Neural crest cell (in vitro differentiated cells): ENCODE measurements around the gene PRSS1. TPM values are rescaled to one million over a fixed set of nuclear protein-coding genes. Genes with fewer than 3 reads are reported as not detected.
"Not testable (repeated sequence)": the region's sequence is repeated elsewhere in the genome, so short reads cannot be mapped to it uniquely, and the experiment has no call there.

ENCODE experiments used
- DNase-seq: peaks from one replicate; pipeline ENCODE4 v3.0.0; 2021; ENCODE audit warnings: low read depth, mixed read lengths, low spot score
- H3K27ac Mint-ChIP-seq: one replicate; pipeline ENCODE4 v1.8.0; 2021; ENCODE audit warnings: mild to moderate bottlenecking, mixed read lengths; ENCODE audit not compliant: unreplicated experiment
- H3K27me3 Mint-ChIP-seq: 2 replicates; pipeline ENCODE4 v1.8.0; 2021; ENCODE audit warnings: low read depth, mild to moderate bottlenecking, mixed read lengths
- H3K36me3 Mint-ChIP-seq: 2 replicates; pipeline ENCODE4 v1.8.0; 2021; ENCODE audit warnings: low read depth, mild to moderate bottlenecking, mixed read lengths
- H3K4me1 Mint-ChIP-seq: 2 replicates; pipeline ENCODE4 v1.8.0; 2021; ENCODE audit warnings: mixed read lengths
- H3K4me3 Mint-ChIP-seq: one replicate; pipeline ENCODE4 v1.8.0; 2021; ENCODE audit warnings: mild to moderate bottlenecking, mixed read lengths
- H3K9me3 Mint-ChIP-seq: 2 replicates; pipeline ENCODE4 v1.8.0; 2021; ENCODE audit warnings: mixed read lengths
- total RNA-seq: library from RNA; stranded (reverse); gene quantifications from 2 replicates; pipeline ENCODE4 v1.2.1, GENCODE V29; 2021
- TF ChIP-seq, protein P1 (sequence below): fragments of 200-600 bp; sonication (generic); conservative IDR thresholded peaks from 2 replicates; pipeline ENCODE4 v1.5.0; 2021; ENCODE audit warnings: antibody characterized with exemption, mild to moderate bottlenecking

Gene PRSS1
- total RNA-seq, 1 donor from 2014 or later, result not detected

- H3K27ac Mint-ChIP-seq, result no peak overlapping the region
- TF ChIP-seq, protein P1, sequence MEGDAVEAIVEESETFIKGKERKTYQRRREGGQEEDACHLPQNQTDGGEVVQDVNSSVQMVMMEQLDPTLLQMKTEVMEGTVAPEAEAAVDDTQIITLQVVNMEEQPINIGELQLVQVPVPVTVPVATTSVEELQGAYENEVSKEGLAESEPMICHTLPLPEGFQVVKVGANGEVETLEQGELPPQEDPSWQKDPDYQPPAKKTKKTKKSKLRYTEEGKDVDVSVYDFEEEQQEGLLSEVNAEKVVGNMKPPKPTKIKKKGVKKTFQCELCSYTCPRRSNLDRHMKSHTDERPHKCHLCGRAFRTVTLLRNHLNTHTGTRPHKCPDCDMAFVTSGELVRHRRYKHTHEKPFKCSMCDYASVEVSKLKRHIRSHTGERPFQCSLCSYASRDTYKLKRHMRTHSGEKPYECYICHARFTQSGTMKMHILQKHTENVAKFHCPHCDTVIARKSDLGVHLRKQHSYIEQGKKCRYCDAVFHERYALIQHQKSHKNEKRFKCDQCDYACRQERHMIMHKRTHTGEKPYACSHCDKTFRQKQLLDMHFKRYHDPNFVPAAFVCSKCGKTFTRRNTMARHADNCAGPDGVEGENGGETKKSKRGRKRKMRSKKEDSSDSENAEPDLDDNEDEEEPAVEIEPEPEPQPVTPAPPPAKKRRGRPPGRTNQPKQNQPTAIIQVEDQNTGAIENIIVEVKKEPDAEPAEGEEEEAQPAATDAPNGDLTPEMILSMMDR, result no peak
- no peak for DNase-seq
- no peak overlapping the region for H3K4me3 Mint-ChIP-seq
- no peaks in the 10 kb centered on the region for H3K4me1 Mint-ChIP-seq
- H3K9me3 Mint-ChIP-seq, result no peaks in the 10 kb centered on the region
- no peaks in the 10 kb centered on the region for H3K36me3 Mint-ChIP-seq
- H3K27me3 Mint-ChIP-seq, result peaks cover 36% of the 10 kb centered on the region
Observed at GRCh38 chr7:142739923-142740492, 9.3 kb upstream of the PRSS1 start.

DNA sequence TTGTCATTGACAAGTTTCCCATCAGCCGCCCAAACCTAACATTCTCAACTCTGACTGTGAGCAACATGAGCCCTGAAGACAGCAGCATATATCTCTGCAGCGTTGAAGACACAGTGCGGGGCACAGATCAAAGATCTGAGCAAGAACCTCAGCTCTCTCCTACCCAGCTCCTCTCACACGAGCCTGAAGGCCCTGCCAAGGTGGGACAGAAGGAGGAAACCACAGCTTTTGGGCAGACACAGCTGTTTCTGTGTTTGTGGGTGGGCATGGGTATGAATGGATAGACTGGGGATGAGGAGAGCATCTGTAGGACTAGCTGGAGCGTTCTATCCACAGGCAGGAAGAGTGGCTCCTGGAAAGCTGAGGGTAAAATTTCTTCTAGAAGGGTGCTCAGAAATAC is 8.5 kb upstream of the PRSS1 start:
- no peak for DNase-seq
- no peaks in the 10 kb centered on the region for H3K9me3 Mint-ChIP-seq
- TF ChIP-seq, protein P1, result no peak
- no peaks in the 10 kb centered on the region for H3K4me1 Mint-ChIP-seq
- no peak overlapping the region for H3K4me3 Mint-ChIP-seq
- H3K27me3 Mint-ChIP-seq, result peaks cover 42% of the 10 kb centered on the region
- no peaks in the 10 kb centered on the region for H3K36me3 Mint-ChIP-seq
- no peak overlapping the region for H3K27ac Mint-ChIP-seq

DNA sequence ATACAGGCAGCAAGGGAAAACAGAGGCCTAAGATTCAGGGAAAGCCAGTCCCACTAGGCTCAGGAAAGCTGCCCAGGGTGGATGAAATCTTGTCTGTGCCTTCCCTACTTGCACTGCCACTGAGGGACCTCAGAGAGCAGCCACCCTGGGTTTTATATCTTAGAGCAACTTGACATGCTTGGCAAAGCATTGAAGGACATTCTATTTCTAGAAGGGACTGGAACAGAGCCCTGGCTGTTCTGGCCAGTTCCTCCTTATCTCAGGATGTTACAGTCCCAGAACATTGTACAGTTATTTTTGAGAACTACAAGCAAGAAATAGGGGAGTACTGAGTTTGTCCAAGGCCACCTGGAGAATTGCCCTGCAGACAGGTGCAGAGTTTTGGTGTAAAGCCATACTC is 7.3 kb upstream of the PRSS1 start:
- not testable (repeated sequence) for H3K36me3 Mint-ChIP-seq, H3K27ac Mint-ChIP-seq, H3K4me1 Mint-ChIP-seq, H3K4me3 Mint-ChIP-seq, H3K9me3 Mint-ChIP-seq, DNase-seq
- H3K27me3 Mint-ChIP-seq, result peaks cover 45% of the 10 kb centered on the region

- Mint-ChIP-seq H3K4me3 (no peak overlapping the region), H3K27ac (no peak overlapping the region), H3K27me3 (peaks cover 39% of the 10 kb centered on the region), H3K9me3 (no peaks in the 10 kb centered on the region), H3K36me3 (no peaks in the 10 kb centered on the region), H3K4me1 (no peaks in the 10 kb centered on the region)
- TF ChIP-seq, protein P1, result no peak
- no peak for DNase-seq
Observed at GRCh38 chr7:142745091-142745635, 4.1 kb upstream of the PRSS1 start.

DNA sequence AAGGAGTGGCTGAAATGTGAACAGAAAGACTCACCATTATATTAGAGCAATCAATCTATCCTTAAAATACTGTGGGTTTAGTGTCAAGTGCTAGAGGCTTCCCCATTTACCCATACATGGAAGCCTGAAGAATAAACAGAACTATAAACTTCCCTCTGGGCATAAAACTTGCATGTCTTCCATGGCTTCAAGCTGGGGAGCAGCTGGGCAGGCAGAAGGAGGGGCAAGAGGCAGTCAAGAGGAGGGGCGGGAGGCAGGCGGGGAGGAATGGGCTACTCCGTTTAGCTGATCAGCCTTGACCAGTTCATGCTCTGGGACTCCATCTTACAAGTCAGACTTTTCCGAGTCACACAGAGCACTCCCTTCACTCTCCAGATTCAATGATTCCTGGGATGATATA is 3.5 kb upstream of the PRSS1 start:
- no peaks in the 10 kb centered on the region for H3K9me3 Mint-ChIP-seq

GRCh38 chr7:142746264-142746663 is 3.0 kb upstream of the PRSS1 start:
- Mint-ChIP-seq H3K9me3 (no peaks in the 10 kb centered on the region), H3K4me3 (no peak overlapping the region), H3K36me3 (no peaks in the 10 kb centered on the region), H3K4me1 (no peaks in the 10 kb centered on the region), H3K27me3 (peaks cover 41% of the 10 kb centered on the region), H3K27ac (no peak overlapping the region)
- no peak for DNase-seq
- TF ChIP-seq, protein P1, result no peak

More for the DNA sequence above, 3.5 kb upstream of the PRSS1 start:
- no peaks in the 10 kb centered on the region for H3K4me1 Mint-ChIP-seq
- TF ChIP-seq, protein P1, result no peak
- H3K36me3 Mint-ChIP-seq, result no peaks in the 10 kb centered on the region
- H3K27me3 Mint-ChIP-seq, result peaks cover 40% of the 10 kb centered on the region
- no peak overlapping the region for H3K27ac Mint-ChIP-seq
- no peak for DNase-seq
- no peak overlapping the region for H3K4me3 Mint-ChIP-seq

DNA sequence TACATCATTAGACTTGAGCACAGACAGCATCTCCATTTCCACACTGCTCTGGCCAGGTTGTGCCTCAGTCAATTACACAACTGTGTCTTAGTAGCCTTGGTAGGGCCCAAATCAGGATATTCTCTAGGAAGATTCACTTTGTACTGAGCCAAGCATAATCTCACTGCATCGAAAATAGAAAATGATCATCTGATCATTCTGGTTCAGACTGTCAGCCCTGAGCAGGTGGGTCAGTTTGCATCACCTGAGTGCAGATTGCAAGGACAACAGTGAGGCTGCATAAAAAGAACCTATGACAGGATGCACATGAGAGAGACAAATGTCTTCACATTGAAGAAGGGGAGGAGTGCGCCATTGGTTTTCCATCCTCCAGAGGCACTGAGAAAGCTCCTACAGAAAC is 862 bp upstream of the PRSS1 start:
- not testable (repeated sequence) for H3K4me3 Mint-ChIP-seq

More for the DNA sequence above, 862 bp upstream of the PRSS1 start:
- H3K27me3 Mint-ChIP-seq, result peaks cover 37% of the 10 kb centered on the region
- not testable (repeated sequence) for H3K4me1 Mint-ChIP-seq, H3K36me3 Mint-ChIP-seq, DNase-seq, H3K9me3 Mint-ChIP-seq, H3K27ac Mint-ChIP-seq
